Measurements from ENCODE around the gene SH3D21. TPM values are rescaled to one million over a fixed set of nuclear protein-coding genes. Genes with fewer than 3 reads are reported as not detected.
A peak's percentile ranks its signal among the peaks of the same experiment; 100 is the strongest.

SH3D21 gene
- total and polyA plus RNA-seq, 11 donors: 0.38 to 3.1 (median 1.4) TPM

DNA sequence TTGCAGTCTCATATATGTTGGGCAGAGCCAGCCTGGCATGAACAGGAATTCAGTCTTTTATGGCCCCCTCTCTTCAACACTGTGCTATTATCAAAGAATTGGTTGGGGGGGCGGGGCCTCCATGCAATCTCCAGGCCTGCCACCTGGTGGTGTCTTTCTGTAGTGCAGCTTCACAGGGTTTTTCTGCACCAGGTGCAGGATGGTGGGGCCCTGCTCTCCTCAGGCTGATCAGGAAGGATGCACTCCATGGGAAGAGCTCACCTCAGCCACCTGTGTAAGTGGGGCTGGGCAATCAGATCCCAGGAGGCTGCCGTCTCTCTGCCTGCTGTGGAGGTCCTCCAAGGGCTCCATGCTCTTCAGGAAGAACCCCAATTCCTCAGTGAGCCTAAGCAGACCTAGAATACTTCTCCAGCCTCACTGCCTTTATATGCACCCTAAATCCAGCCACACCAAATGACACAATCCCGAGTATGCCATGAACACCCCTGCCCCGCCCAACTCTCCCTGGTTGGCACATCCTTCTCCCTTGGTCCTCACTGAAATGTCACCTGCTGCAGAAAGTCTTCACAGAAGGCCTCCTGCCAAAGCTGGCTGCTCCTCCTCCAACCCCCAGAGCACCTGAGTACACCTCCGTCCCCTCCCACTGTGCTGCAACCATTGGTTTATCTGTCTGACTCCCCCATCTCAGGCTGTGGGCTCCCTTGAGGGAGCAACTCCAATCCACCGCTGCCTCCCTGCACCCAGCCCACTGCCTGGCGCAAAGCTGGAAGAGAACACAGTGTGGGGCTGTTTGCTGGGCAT, 63.1 kb downstream of the SH3D21 start:
- Histone ChIP-seq H3K36me3 (peaks cover 0 to 16% (median 7%) of the 10 kb centered on the region in 9 donors), H3K9me3 (no peaks in the 10 kb centered on the region), H3K27ac (peak overlapping the region in 3 of 12 donors; percentile 13 to 33 (median 28)), H3K4me1 (peaks cover 7 to 97% (median 58%) of the 10 kb centered on the region in 12 donors), H3K4me3 (no peak overlapping the region), H3K27me3 (no peaks in the 10 kb centered on the region)
- intact Hi-C loops (cut with DNase I): loop anchor here in 4 of 10 donors (2.0 to 5.0 kb wide), 4 partner anchors 42 to 62 kb away; partner anchors contain the start of genes EVA1B (in 3 of the 4) and SH3D21 (in 1 of the 4)
- peak in 3 of 4 donors; percentile 9 to 27 (median 13) for ATAC-seq
- TF ChIP-seq, protein P1, sequence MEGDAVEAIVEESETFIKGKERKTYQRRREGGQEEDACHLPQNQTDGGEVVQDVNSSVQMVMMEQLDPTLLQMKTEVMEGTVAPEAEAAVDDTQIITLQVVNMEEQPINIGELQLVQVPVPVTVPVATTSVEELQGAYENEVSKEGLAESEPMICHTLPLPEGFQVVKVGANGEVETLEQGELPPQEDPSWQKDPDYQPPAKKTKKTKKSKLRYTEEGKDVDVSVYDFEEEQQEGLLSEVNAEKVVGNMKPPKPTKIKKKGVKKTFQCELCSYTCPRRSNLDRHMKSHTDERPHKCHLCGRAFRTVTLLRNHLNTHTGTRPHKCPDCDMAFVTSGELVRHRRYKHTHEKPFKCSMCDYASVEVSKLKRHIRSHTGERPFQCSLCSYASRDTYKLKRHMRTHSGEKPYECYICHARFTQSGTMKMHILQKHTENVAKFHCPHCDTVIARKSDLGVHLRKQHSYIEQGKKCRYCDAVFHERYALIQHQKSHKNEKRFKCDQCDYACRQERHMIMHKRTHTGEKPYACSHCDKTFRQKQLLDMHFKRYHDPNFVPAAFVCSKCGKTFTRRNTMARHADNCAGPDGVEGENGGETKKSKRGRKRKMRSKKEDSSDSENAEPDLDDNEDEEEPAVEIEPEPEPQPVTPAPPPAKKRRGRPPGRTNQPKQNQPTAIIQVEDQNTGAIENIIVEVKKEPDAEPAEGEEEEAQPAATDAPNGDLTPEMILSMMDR (IDR thresholded peaks at IDR 0.05): peak; percentile 90 to 97 (median 95)
- TF ChIP-seq POLR2A (IDR thresholded peaks at IDR 0.05): peak in 1 of 2 donors; percentile 15
- whole genome bisulfite sequencing, 4 donors: 61 to 77% (median 72%) methylated on average over 6 to 7 of the region's 7 CpGs
- DNase-seq: peak in 4 of 5 donors; percentile 69 to 81 (median 74)

Other genes with a start within 250 kb of the SH3D21 start
- gene TEKT2, start 222.3 kb upstream of the SH3D21 start, total RNA-seq: under 1 TPM in 3 of 9 donors, not detected in 6; 0.17 to 0.23 (median 0.20) TPM
- gene TEKT2, start 222.3 kb upstream of the SH3D21 start, polyA plus RNA-seq: under 1 TPM in 1 of 2 donors, not detected in 1; 0.07 TPM
- 10 to 100 TPM; 11.3 to 49.0 (median 16.9) TPM for gene ADPRS, start 217.5 kb upstream of the SH3D21 start, total RNA-seq
- 10 to 100 TPM; 23.2 to 31.2 TPM for gene ADPRS, start 217.5 kb upstream of the SH3D21 start, polyA plus RNA-seq
- gene COL8A2, start 181.1 kb upstream of the SH3D21 start, total RNA-seq: 1 to 10 TPM in 5 of 9 donors, under 1 TPM in 4; 0.33 to 2.6 (median 1.1) TPM
- gene COL8A2, start 181.1 kb upstream of the SH3D21 start, polyA plus RNA-seq: under 1 TPM; 0.34 to 0.53 TPM
- 10 to 100 TPM; 45.3 to 77.2 (median 52.9) TPM for gene TRAPPC3, start 156.9 kb upstream of the SH3D21 start, total RNA-seq
- gene TRAPPC3, start 156.9 kb upstream of the SH3D21 start, polyA plus RNA-seq: 10 to 100 TPM; 40.8 to 89.6 TPM
- 100 to 1,000 TPM; 249 to 706 (median 328) TPM for gene MAP7D1, start 150.2 kb upstream of the SH3D21 start, total RNA-seq
- gene MAP7D1, start 150.2 kb upstream of the SH3D21 start, polyA plus RNA-seq: 100 to 1,000 TPM; 236 to 331 TPM
- gene THRAP3, start 81.9 kb upstream of the SH3D21 start, total RNA-seq: 100 to 1,000 TPM in 4 of 9 donors, 10 to 100 TPM in 5; 68.6 to 106 (median 92.8) TPM
- 10 to 100 TPM; 27.9 to 36.5 TPM for gene THRAP3, start 81.9 kb upstream of the SH3D21 start, polyA plus RNA-seq
- gene EVA1B, start 17.3 kb downstream of the SH3D21 start, total RNA-seq: 10 to 100 TPM in 6 of 9 donors, 1 to 10 TPM in 3; 5.9 to 42.3 (median 10.8) TPM
- 10 to 100 TPM; 13.6 to 21.4 TPM for gene EVA1B, start 17.3 kb downstream of the SH3D21 start, polyA plus RNA-seq
- gene STK40, start 79.6 kb downstream of the SH3D21 start, total RNA-seq: 100 to 1,000 TPM in 1 of 9 donors, 10 to 100 TPM in 8; 50.4 to 114 (median 59.4) TPM
- 10 to 100 TPM; 27.9 to 75.2 TPM for gene STK40, start 79.6 kb downstream of the SH3D21 start, polyA plus RNA-seq
- gene LSM10, start 91.5 kb downstream of the SH3D21 start, total RNA-seq: 10 to 100 TPM; 39.1 to 68.7 (median 49.7) TPM
- gene LSM10, start 91.5 kb downstream of the SH3D21 start, polyA plus RNA-seq: 10 to 100 TPM; 72.7 to 95.9 TPM
- gene OSCP1, start 144.1 kb downstream of the SH3D21 start, total RNA-seq: 10 to 100 TPM in 1 of 9 donors, 1 to 10 TPM in 8; 5.1 to 10.3 (median 6.0) TPM
- gene OSCP1, start 144.1 kb downstream of the SH3D21 start, polyA plus RNA-seq: 10 to 100 TPM in 1 of 2 donors, 1 to 10 TPM in 1; 3.8 to 11.5 TPM
- gene MRPS15, start 158.0 kb downstream of the SH3D21 start, total RNA-seq: 100 to 1,000 TPM in 5 of 9 donors, 10 to 100 TPM in 4; 83.5 to 137 (median 108) TPM
- 100 to 1,000 TPM; 130 to 396 TPM for gene MRPS15, start 158.0 kb downstream of the SH3D21 start, polyA plus RNA-seq
- gene CSF3R, start 176.5 kb downstream of the SH3D21 start, total RNA-seq: 10 to 100 TPM in 2 of 9 donors, 1 to 10 TPM in 7; 1.5 to 22.7 (median 4.5) TPM
- 1 to 10 TPM; 2.9 to 4.1 TPM for gene CSF3R, start 176.5 kb downstream of the SH3D21 start, polyA plus RNA-seq